Hepatocyte (in vitro differentiated cells): Measurements from ENCODE around the gene RPA3. TPM values are rescaled to one million over a fixed set of nuclear protein-coding genes. Genes with fewer than 3 reads are reported as not detected.
A peak's percentile ranks its signal among the peaks of the same experiment; 100 is the strongest.

Experiments used
- DNase-seq: peaks from one replicate; pipeline ENCODE4 v3.0.0-alpha.2; 2016; ENCODE audit warnings: low spot score
- H2AFZ ChIP-seq: fragments of 200-600 bp; sonication (generic); 2 replicates; pipeline ENCODE4 v1.6.0; 2016; ENCODE audit warnings: antibody characterized with exemption, mild to moderate bottlenecking
- H3K27ac ChIP-seq: fragments of 200-600 bp; sonication (generic); 2 replicates; pipeline ENCODE4 v1.5.1; 2016; ENCODE audit warnings: mild to moderate bottlenecking
- H3K27me3 ChIP-seq: fragments of 200-600 bp; sonication (generic); 2 replicates; pipeline ENCODE4 v1.6.1; 2016
- H3K36me3 ChIP-seq: fragments of 200-600 bp; sonication (generic); replicated peaks from 2 replicates; pipeline ENCODE4 v1.5.1; 2016; ENCODE audit warnings: low read depth; ENCODE audit not compliant: insufficient read depth
- H3K4me1 ChIP-seq: fragments of 200-600 bp; sonication (generic); 2 replicates; pipeline ENCODE4 v1.5.1; 2016; ENCODE audit warnings: mild to moderate bottlenecking, moderate library complexity; ENCODE audit not compliant: insufficient read depth
- H3K4me2 ChIP-seq: fragments of 200-600 bp; sonication (generic); 2 replicates; pipeline ENCODE4 v1.6.0; 2016
- H3K4me3 ChIP-seq: fragments of 200-600 bp; sonication (generic); 2 replicates; pipeline ENCODE4 v1.5.1; 2016; ENCODE audit warnings: mild to moderate bottlenecking
- H3K79me2 ChIP-seq: fragments of 200-600 bp; sonication (generic); 2 replicates; pipeline ENCODE4 v1.6.0; 2017; ENCODE audit warnings: mild to moderate bottlenecking
- H3K9me2 ChIP-seq: fragments of 200-600 bp; sonication (generic); replicated peaks from 2 replicates; pipeline ENCODE4 v1.6.0; 2017; ENCODE audit warnings: mild to moderate bottlenecking; ENCODE audit not compliant: insufficient read depth
- H3K9me3 ChIP-seq: fragments of 200-600 bp; sonication (generic); 2 replicates; pipeline ENCODE4 v1.5.1; 2016; ENCODE audit warnings: low read depth, mild to moderate bottlenecking
- H4K20me1 ChIP-seq: fragments of 200-600 bp; sonication (generic); 2 replicates; pipeline ENCODE4 v1.6.0; 2016; ENCODE audit warnings: mild to moderate bottlenecking; ENCODE audit not compliant: insufficient read depth, poor library complexity, severe bottlenecking
- CTCF ChIP-seq: fragments of 200-600 bp; sonication (generic); IDR thresholded peaks from 2 replicates; pipeline ENCODE4 v1.5.1; 2016; ENCODE audit warnings: antibody characterized with exemption, mild to moderate bottlenecking; ENCODE audit not compliant: poor library complexity
- EZH2 ChIP-seq: fragments of 200-600 bp; sonication (generic); IDR thresholded peaks from 2 replicates; pipeline ENCODE4 v1.6.1; 2016; ENCODE audit warnings: antibody characterized with exemption, mild to moderate bottlenecking, borderline replicate concordance
- EZH2phosphoT487 ChIP-seq: fragments of 200-600 bp; sonication (generic); IDR thresholded peaks from one replicate; pipeline ENCODE4 v1.6.1; 2018; ENCODE audit warnings: antibody characterized with exemption, mild to moderate bottlenecking, low read depth, moderate library complexity; ENCODE audit not compliant: unreplicated experiment, severe bottlenecking
- WGBS: methylation state at CpG from one replicate; pipeline ENCODE4 v1.1.6; 2016; ENCODE audit warnings: low lambda C conversion rate; ENCODE audit errors: missing lambda C conversion rate; 5-methylcytosine and 5-hydroxymethylcytosine counted together
- polyA plus RNA-seq: library from polyadenylated mRNA; unstranded; fragments of >200 nt; fragmentation: Nextera tagmentation; extraction: Ambion mirVana; gene quantifications from 2 replicates; pipeline ENCODE4 v1.2.1, GENCODE V29; 2016
- total RNA-seq: library from RNA; depleted of rRNA; stranded (reverse); fragments of >200 nt; gene quantifications from 2 replicates; pipeline ENCODE4 v1.2.3, GENCODE V29; 2014

Gene RPA3
- total and polyA plus RNA-seq, 2 experiments from 2014 or later: 17.3 to 38.2 TPM

GRCh38 chr7:7641129-7641663 lies 77.2 kb downstream of the RPA3 start:
- Histone ChIP-seq H3K9me3 (no peaks in the 10 kb centered on the region), H3K4me1 (no peaks in the 10 kb centered on the region), H3K4me2 (peak overlapping the region; percentile 94), H3K9me2 (no peaks in the 10 kb centered on the region), H3K27ac (peak overlapping the region; percentile 74), H3K36me3 (no peaks in the 10 kb centered on the region), H4K20me1 (no peaks in the 10 kb centered on the region), H3K79me2 (peaks cover 43% of the 10 kb centered on the region), H2AFZ (peak overlapping the region; percentile 79), H3K27me3 (no peaks in the 10 kb centered on the region), H3K4me3 (peak overlapping the region; percentile 28)
- TF ChIP-seq CTCF (no peak), EZH2phosphoT487 (no peak), EZH2 (no peak)
- WGBS: 4% methylated on average over 22 of the region's 22 CpGs
- peak; percentile 15 for DNase-seq

GRCh38 chr7:7640221-7641128 lies 77.9 kb downstream of the RPA3 start, which contains the start of gene UMAD1:
UMAD1 (plus strand) TSS chr7:7640752; CDS start chr7:7673372, 32,620 bp downstream.
- no peaks in the 10 kb centered on the region for H3K4me1 ChIP-seq
- WGBS: under 1% methylated on average over 67 of the region's 68 CpGs
- peaks cover 35% of the 10 kb centered on the region for H3K79me2 ChIP-seq
- peak within 1 kb of the TSS; percentile 97 for H2AFZ ChIP-seq
- no peaks in the 10 kb centered on the region for H4K20me1 ChIP-seq
- peak within 1 kb of the TSS; percentile 94 for H3K4me2 ChIP-seq
- peak within 1 kb of the TSS; percentile 44 for H3K4me3 ChIP-seq
- H3K27me3 ChIP-seq: no peaks in the 10 kb centered on the region
- peak; percentile 99 for DNase-seq
- no peaks in the 10 kb centered on the region for H3K36me3 ChIP-seq
- no peaks in the 10 kb centered on the region for H3K9me3 ChIP-seq
- H3K9me2 ChIP-seq: no peaks in the 10 kb centered on the region
- H3K27ac ChIP-seq: peak within 1 kb of the TSS; percentile 74
- TF ChIP-seq EZH2phosphoT487 (no peak), CTCF (no peak), EZH2 (no peak)

DNA sequence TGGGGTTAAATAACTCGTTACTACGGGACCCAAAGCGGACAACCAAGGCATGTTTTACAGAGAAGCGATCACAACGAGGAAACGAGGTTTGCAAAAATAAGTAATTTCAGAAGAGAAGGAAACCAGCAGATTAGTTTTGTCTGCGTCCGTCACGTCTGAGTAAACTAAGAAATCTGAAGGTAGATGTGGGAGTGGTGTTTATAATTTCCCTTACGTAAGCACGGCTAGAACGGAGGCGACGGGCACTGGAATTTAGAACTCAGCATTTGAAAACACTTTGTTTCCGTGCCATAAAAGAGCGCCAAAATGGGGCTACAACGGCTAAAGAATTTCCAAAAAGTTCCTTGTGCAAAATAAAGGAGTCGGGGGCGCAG lies 78.6 kb downstream of the RPA3 start:
- Histone ChIP-seq H3K4me3 (peak overlapping the region; percentile 44), H3K4me1 (no peaks in the 10 kb centered on the region), H3K9me2 (no peaks in the 10 kb centered on the region), H2AFZ (peak overlapping the region; percentile 97), H3K79me2 (peaks cover 29% of the 10 kb centered on the region), H3K4me2 (peak overlapping the region; percentile 83), H4K20me1 (no peaks in the 10 kb centered on the region), H3K27me3 (no peaks in the 10 kb centered on the region), H3K9me3 (no peaks in the 10 kb centered on the region), H3K36me3 (no peaks in the 10 kb centered on the region), H3K27ac (peak overlapping the region; percentile 54)
- WGBS: 0% methylated on average over 19 of the region's 19 CpGs
- no peak for TF ChIP-seq EZH2
- peak; percentile 46 for DNase-seq

- H3K9me2 ChIP-seq: no peaks in the 10 kb centered on the region
- no peaks in the 10 kb centered on the region for H3K27me3 ChIP-seq
- peak overlapping the region; percentile 54 for H3K27ac ChIP-seq
- no peak for DNase-seq
- no peaks in the 10 kb centered on the region for H3K4me1 ChIP-seq
- peak overlapping the region; percentile 97 for H2AFZ ChIP-seq
- peak overlapping the region; percentile 44 for H3K4me3 ChIP-seq
- TF ChIP-seq CTCF (no peak), EZH2phosphoT487 (no peak)
- H3K9me3 ChIP-seq: no peaks in the 10 kb centered on the region
- H3K4me2 ChIP-seq: peak overlapping the region; percentile 83
- H4K20me1 ChIP-seq: no peaks in the 10 kb centered on the region
- H3K36me3 ChIP-seq: no peaks in the 10 kb centered on the region
- WGBS: 24% methylated on average over 5 of the region's 5 CpGs
- H3K79me2 ChIP-seq: peaks cover 25% of the 10 kb centered on the region
Observed at GRCh38 chr7:7639421-7639820, 79.0 kb downstream of the RPA3 start.
